ENCODE results near the gene SUMO3.

SUMO3 gene

DNA sequence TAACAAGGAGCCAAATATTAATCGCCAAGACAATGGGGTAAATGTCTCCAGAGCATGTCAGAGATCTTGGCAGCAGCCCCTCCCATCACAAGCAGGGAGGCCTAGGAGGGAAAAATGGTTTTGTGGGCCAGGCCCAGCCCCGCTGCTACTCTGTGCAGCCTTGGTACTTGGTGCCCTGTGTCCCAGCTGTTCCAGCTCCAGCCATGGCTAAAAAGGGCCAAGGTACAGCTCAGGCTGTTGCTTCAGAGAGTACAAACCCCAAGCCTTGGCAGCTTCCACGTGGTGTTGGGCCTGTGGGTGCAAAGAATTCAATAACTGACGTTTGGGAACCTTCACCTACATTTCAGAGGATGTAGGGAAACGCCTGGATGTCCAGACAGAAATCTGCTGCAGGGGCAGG, 26.6 kb downstream of the SUMO3 start:
- no peak for DNase-seq (ENCODE audit: low read depth in 1 of 2, low spot score in 1 of 2)
- no peak overlapping the region for H3K27ac ChIP-seq (replicated peaks)
- TF ChIP-seq GABPA (IDR thresholded peaks at IDR 0.05; ENCODE audit: low read depth) (no peak), POLR2AphosphoS5 (IDR thresholded peaks at IDR 0.05; ENCODE audit: low read depth) (no peak), SPI1 (IDR thresholded peaks at IDR 0.05; ENCODE audit: borderline replicate concordance, low read depth) (no peak)
- TF ChIP-seq, protein P1, sequence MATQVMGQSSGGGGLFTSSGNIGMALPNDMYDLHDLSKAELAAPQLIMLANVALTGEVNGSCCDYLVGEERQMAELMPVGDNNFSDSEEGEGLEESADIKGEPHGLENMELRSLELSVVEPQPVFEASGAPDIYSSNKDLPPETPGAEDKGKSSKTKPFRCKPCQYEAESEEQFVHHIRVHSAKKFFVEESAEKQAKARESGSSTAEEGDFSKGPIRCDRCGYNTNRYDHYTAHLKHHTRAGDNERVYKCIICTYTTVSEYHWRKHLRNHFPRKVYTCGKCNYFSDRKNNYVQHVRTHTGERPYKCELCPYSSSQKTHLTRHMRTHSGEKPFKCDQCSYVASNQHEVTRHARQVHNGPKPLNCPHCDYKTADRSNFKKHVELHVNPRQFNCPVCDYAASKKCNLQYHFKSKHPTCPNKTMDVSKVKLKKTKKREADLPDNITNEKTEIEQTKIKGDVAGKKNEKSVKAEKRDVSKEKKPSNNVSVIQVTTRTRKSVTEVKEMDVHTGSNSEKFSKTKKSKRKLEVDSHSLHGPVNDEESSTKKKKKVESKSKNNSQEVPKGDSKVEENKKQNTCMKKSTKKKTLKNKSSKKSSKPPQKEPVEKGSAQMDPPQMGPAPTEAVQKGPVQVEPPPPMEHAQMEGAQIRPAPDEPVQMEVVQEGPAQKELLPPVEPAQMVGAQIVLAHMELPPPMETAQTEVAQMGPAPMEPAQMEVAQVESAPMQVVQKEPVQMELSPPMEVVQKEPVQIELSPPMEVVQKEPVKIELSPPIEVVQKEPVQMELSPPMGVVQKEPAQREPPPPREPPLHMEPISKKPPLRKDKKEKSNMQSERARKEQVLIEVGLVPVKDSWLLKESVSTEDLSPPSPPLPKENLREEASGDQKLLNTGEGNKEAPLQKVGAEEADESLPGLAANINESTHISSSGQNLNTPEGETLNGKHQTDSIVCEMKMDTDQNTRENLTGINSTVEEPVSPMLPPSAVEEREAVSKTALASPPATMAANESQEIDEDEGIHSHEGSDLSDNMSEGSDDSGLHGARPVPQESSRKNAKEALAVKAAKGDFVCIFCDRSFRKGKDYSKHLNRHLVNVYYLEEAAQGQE (IDR thresholded peaks at IDR 0.05; ENCODE audit: insufficient replicate concordance, low read depth): no peak
- H3K27me3 ChIP-seq (ENCODE audit: insufficient read depth, poor library complexity, severe bottlenecking): no peaks in the 10 kb centered on the region
- H3K4me3 ChIP-seq (replicated peaks; ENCODE audit: insufficient read depth, low read length): no peak overlapping the region

DNA sequence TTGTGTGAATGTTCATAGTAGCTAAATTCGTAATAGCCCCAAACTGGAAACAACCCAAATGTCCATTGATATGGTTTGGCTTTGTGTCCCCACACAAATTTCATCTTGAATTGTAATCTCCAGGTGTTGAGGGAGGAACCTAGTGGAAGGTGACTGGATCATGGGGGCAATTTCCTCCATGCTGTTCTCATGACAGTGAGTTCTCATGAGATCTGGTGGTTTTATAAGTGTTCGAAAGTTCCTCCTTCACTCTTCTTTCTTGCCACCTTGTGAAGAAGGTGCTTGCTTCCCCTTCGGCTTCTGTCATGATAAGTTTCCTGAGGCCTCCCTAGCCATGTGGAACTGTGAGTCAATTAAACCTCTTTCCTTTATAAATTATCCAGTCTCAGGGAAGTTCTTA, 27.5 kb downstream of the SUMO3 start:
- Histone ChIP-seq H3K27me3 (ENCODE audit: insufficient read depth, poor library complexity, severe bottlenecking) (no peaks in the 10 kb centered on the region), H3K4me3 (replicated peaks; ENCODE audit: insufficient read depth, low read length) (no peak overlapping the region), H3K27ac (replicated peaks) (no peak overlapping the region)
- DNase-seq (ENCODE audit: low read depth in 1 of 2, low spot score in 1 of 2): no peak
- TF ChIP-seq POLR2AphosphoS5 (IDR thresholded peaks at IDR 0.05; ENCODE audit: low read depth): no peak
- no peak for TF ChIP-seq SPI1 (IDR thresholded peaks at IDR 0.05; ENCODE audit: borderline replicate concordance, low read depth)
- TF ChIP-seq GABPA (IDR thresholded peaks at IDR 0.05; ENCODE audit: low read depth): no peak
- TF ChIP-seq, protein P2, sequence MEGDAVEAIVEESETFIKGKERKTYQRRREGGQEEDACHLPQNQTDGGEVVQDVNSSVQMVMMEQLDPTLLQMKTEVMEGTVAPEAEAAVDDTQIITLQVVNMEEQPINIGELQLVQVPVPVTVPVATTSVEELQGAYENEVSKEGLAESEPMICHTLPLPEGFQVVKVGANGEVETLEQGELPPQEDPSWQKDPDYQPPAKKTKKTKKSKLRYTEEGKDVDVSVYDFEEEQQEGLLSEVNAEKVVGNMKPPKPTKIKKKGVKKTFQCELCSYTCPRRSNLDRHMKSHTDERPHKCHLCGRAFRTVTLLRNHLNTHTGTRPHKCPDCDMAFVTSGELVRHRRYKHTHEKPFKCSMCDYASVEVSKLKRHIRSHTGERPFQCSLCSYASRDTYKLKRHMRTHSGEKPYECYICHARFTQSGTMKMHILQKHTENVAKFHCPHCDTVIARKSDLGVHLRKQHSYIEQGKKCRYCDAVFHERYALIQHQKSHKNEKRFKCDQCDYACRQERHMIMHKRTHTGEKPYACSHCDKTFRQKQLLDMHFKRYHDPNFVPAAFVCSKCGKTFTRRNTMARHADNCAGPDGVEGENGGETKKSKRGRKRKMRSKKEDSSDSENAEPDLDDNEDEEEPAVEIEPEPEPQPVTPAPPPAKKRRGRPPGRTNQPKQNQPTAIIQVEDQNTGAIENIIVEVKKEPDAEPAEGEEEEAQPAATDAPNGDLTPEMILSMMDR (IDR thresholded peaks at IDR 0.05; ENCODE audit: insufficient read depth, low read length): no peak
- TF ChIP-seq, protein P1 (IDR thresholded peaks at IDR 0.05; ENCODE audit: insufficient replicate concordance, low read depth): no peak

DNA sequence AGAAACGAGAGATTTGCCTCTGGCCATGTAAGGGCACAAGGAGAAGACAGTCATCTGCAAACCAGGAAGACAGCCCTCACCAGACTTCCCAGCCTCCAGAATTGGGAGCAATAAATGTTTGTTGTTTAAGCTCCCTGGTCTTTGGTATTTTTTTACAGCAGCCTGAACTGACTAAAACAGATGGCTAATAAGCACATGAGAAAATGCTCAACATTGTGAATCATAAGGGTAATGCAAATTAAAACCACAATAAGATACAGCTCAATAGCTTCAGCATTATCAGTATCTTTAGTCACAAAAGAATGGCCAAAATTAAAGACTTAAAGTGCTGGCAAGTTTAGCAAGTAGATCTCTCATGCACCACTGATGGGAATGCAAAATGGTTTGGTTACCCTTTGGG, 28.0 kb downstream of the SUMO3 start:
- no peak for DNase-seq (ENCODE audit: low read depth in 1 of 2, low spot score in 1 of 2)
- no peak overlapping the region for H3K27ac ChIP-seq (replicated peaks)
- H3K27me3 ChIP-seq (ENCODE audit: insufficient read depth, poor library complexity, severe bottlenecking): no peaks in the 10 kb centered on the region
- H3K4me3 ChIP-seq (replicated peaks; ENCODE audit: insufficient read depth, low read length): no peak overlapping the region
- TF ChIP-seq POLR2AphosphoS5 (IDR thresholded peaks at IDR 0.05; ENCODE audit: low read depth): no peak
- TF ChIP-seq, protein P1 (IDR thresholded peaks at IDR 0.05; ENCODE audit: insufficient replicate concordance, low read depth): no peak
- TF ChIP-seq SPI1 (IDR thresholded peaks at IDR 0.05; ENCODE audit: borderline replicate concordance, low read depth): no peak
- TF ChIP-seq, protein P2 (IDR thresholded peaks at IDR 0.05; ENCODE audit: insufficient read depth, low read length): no peak
- no peak for TF ChIP-seq GABPA (IDR thresholded peaks at IDR 0.05; ENCODE audit: low read depth)

Data from HL-60 (cell line).